ENCODE results near the gene DLGAP3.
A peak's percentile ranks its signal among the peaks of the same experiment; 100 is the strongest.
"Not testable (repeated sequence)": the region's sequence is repeated elsewhere in the genome, so short reads cannot be mapped to it uniquely, and the experiment has no call there.

The DLGAP3 gene

GRCh38 chr1:34929497-34929852 is at the start of gene DLGAP3:
TSS of gene DLGAP3 (minus strand) at chr1:34929650. CDS start at chr1:34905383, 24,267 bp downstream.
- DNase-seq = peak; percentile 39

DNA sequence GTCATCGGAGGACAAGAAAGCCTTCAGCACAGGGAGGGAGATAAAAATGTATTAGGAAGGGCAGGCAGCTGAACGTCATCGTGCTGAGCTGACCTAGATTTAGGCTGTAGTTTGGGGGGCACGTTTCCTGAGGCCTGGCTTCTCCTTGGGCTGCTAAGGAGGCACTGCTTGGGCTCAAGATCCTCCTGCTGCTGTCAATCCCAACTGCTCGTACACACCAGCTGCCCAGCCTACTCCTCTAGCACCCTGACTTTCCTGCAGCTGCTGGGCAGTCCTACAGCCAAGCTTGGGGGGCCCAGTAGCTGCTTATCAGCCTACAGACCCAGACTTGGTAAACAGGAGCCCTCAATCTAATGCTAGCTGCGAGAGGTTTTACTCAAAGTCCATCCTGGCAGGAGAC is 49.5 kb upstream of the DLGAP3 start:
- DNase-seq = no peak

GRCh38 chr1:34977858-34978257 is 48.4 kb upstream of the DLGAP3 start:
- DNase-seq = no peak

DNA sequence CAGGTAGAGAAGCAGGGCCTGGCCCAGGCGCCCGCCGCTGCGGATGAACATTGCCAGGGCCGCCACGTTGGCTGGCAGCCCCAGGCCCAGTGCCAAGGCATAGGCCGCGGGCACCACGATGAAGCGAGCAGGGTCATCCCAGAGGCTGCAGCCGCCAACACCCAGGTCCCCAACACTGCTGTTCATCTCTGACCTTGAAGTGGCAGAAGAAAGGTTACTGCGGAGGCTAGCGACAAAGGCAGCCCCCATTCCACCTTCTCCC is 47.7 kb upstream of the DLGAP3 start:
- DNase-seq = no peak

- DNase-seq = no peak
These were observed 47.1 kb upstream of the DLGAP3 start for GRCh38 chr1:34976384-34977209.

- no peak for DNase-seq
These were observed 46.3 kb upstream of the DLGAP3 start for GRCh38 chr1:34975771-34976170.

- no peak for DNase-seq
These were observed 45.9 kb upstream of the DLGAP3 start for GRCh38 chr1:34975338-34975737.

DNA sequence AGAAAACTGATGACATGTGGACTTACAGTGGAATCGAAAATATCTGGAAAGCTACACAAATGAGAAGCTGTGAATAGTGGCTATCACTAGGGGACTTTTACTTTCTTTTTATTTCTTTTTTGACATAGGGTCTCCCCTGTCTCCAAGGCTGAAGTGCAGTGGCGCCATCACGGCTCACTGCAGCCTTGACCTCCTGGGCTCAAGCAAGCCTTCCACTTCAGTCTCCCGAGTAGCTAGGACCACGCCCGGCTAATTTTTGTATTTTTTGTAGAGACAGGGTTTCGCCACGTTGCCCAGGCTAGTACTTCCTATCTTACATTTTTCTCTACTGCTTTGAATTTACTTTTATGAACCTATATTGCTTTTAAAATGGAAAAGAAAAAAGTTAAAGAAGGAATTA is 45.2 kb upstream of the DLGAP3 start:
- no peak for DNase-seq

DNA sequence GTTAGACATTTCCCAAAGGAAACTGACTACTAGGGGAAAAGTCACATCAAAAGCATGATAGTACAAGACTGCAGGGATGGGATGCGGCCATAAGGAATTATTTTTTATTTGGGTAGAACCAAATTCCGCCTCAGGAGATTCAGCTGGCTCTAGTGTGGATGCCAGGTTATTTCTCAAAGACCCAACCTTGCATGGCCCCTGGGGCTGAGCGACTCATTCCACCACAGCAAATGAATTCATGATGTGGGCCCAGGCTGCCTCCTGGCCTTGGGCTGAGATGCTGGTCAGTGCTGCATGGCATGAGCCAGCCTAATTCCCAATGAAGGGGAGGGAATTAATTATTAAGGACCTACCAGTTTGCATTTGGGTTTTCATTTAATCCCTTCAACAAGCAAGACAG is 43.9 kb upstream of the DLGAP3 start:
- DNase-seq = no peak

GRCh38 chr1:34970829-34971228 is 41.4 kb upstream of the DLGAP3 start:
- peak; percentile 57 for DNase-seq

- no peak for DNase-seq
These were observed 40.8 kb upstream of the DLGAP3 start for GRCh38 chr1:34970220-34970735.

DNA sequence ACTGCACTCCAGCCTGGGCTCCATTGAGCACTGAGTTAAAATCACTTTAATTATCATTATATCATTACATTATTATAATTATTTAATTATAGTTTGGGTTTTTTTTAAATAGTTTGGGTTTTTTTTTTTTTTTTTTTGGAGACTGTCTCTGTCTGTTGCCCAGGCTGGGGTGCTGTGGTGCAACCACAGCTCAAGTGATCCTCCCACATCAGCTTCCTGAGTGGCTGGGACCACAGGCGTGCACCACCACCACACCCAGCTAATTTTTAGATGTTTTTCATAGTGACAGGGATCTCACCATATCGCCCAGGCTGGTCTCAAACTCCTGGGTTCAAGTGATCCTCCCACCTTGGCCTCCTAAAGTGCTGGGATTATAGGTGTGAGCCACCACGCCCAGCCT is 38.8 kb upstream of the DLGAP3 start:
- DNase-seq = not testable (repeated sequence)

GRCh38 chr1:34967672-34968071 is 38.2 kb upstream of the DLGAP3 start:
- DNase-seq = not testable (repeated sequence)

- no peak for DNase-seq
These were observed 36.1 kb upstream of the DLGAP3 start for GRCh38 chr1:34965597-34965996.

GRCh38 chr1:34950428-34950827 is 21.0 kb upstream of the DLGAP3 start:
- no peak for DNase-seq

DNA sequence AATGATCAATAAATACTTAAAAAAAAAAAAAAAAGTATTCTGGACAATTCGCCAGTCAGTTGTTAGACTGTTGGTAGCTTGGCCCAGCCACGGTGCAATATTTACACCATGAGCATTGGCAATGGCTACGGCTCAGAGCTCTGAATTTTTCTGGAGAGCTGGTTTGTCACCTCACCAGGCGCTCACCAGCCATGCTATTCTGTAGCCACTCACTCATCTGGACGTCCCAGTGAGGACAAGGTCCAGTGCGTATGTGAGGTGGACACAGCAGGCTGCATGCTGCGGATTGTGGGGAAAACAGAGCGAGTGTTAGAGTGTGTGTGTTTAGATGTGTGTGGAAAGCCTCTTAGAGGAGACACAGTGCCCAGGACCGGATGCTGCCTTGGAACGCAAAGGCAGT is 19.3 kb upstream of the DLGAP3 start:
- not testable (repeated sequence) for DNase-seq

DNA sequence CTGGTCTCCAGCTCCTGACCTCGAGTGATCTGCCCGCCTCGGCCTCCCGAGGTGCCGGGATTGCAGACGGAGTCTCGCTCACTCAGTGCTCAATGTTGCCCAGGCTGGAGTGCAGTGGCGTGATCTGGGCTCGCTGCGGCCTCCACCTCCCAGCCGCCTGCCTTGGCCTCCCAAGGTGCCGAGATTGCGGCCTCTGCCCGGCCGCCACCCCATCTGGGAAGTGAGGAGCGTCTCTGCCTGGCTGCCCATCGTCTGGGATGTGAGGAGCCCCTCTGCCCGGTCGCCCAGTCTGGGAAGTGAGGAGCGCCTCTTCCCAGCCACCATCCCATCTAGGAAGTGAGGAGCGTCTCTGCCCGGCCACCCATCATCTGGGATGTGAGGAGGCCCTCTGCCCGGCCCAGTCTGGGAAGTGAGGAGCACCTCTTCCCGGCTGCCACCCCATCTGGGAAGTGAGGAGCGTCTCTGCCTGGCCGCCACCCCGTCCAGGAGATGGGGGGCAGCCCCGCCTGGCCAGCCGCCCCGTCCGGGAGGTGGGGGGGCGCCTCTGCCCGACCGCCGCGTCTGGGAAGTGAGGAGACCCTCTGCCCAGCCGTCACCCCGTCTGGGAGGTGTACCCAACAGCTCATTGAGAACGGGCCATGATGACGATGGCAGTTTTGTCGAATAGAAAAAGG is 18.3 kb upstream of the DLGAP3 start:
- DNase-seq = not testable (repeated sequence)

- DNase-seq = no peak
These were observed 16.8 kb upstream of the DLGAP3 start for GRCh38 chr1:34946211-34946610.

GRCh38 chr1:34941798-34942197 is 12.3 kb upstream of the DLGAP3 start:
- not testable (repeated sequence) for DNase-seq

DNA sequence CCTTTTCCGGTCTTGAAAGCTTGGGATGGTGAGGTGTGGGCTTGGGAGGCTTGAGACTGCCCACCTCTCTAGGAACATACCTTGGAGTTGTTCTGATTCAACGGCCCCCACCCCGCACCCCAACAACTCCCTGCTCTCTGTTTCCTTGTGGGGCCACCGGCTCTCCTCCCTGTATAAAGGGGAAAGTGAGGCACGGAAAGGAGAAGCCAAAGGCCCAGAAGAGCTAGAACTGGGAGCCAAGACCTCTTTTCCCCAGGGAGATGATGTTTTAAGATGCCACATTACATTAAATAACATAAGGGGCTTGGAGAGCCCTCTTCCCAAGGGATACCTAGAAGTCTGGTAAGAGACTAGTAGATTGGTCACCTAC is 1.2 kb upstream of the DLGAP3 start:
- no peak for DNase-seq

GRCh38 chr1:34929853-34930701 is 627 bp upstream of the DLGAP3 start:
- no peak for DNase-seq

DNA sequence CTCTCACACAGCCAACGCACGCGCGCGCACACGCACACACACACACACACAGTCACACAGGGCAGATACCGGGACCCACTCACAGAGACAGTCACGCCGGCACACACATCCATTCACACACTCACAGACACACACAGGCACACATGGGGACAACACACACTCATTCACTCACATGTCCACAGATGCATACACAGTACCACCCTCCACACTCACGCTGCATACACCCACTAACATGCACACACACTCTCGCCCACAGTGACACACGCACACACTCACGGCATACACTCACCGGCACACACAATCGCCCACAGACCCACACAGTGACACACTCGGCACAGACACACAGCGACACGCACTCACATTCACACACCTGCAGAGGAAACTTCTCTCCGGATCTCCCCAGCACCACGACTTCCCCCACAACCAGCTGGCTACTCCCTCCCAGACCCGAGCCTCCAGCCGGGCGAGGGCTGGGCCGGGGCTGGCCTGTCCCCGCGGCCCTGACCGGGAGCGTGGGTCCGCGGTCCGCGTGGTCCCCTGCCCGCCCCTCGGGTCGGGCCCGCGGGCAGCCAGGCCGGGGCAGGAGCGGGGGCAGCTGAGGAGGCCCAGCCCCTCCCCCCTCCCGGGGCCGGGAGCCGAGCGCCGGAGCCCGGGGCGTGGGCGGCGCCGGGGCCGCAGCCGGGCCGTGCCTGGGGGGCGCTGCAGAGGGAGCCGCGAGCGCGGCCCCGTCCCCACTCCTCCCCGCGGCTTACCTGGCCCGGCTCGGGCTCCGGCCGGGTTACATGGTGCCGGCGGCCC is 552 bp downstream of the DLGAP3 start:
- DNase-seq = no peak
